Measurements from ENCODE around the gene CDK8.
"Not testable (repeated sequence)": the region's sequence is repeated elsewhere in the genome, so short reads cannot be mapped to it uniquely, and the experiment has no call there.

Gene CDK8

GRCh38 chr13:26253787-26254582, at the start of gene CDK8:
TSS of gene CDK8 (plus strand) at chr13:26254129. CDS start at chr13:26254642, 513 bp downstream.
- peak; percentile 89 for DNase-seq

GRCh38 chr13:26208287-26208686, 45.6 kb upstream of the CDK8 start:
- DNase-seq: no peak

- no peak for DNase-seq
These were observed 40.6 kb upstream of the CDK8 start for GRCh38 chr13:26213345-26213744.

- no peak for DNase-seq
These were observed 39.9 kb upstream of the CDK8 start for GRCh38 chr13:26213982-26214381.

GRCh38 chr13:26216042-26216441, 37.9 kb upstream of the CDK8 start:
- DNase-seq: no peak

- DNase-seq: no peak
These were observed 34.2 kb upstream of the CDK8 start for GRCh38 chr13:26219726-26220125.

GRCh38 chr13:26220575-26220974, 33.4 kb upstream of the CDK8 start:
- no peak for DNase-seq

- DNase-seq: no peak
These were observed 32.6 kb upstream of the CDK8 start for GRCh38 chr13:26221399-26221720.

- peak; percentile 86 for DNase-seq
These were observed 32.0 kb upstream of the CDK8 start, which contains the start of gene RNF6 for GRCh38 chr13:26221721-26222519. TSS of gene RNF6 (minus strand) at chr13:26222314. CDS start at chr13:26219649, 2,665 bp downstream.

GRCh38 chr13:26222520-26223046, 31.3 kb upstream of the CDK8 start:
- DNase-seq: no peak

GRCh38 chr13:26225896-26226617, 27.9 kb upstream of the CDK8 start:
- no peak for DNase-seq

GRCh38 chr13:26227166-26227971, 26.6 kb upstream of the CDK8 start:
- no peak for DNase-seq

- DNase-seq: no peak
These were observed 25.8 kb upstream of the CDK8 start for GRCh38 chr13:26228096-26228495.

- DNase-seq: no peak
These were observed 24.8 kb upstream of the CDK8 start for GRCh38 chr13:26229080-26229615.

GRCh38 chr13:26230703-26231102, 23.2 kb upstream of the CDK8 start:
- no peak for DNase-seq

- no peak for DNase-seq
These were observed 17.6 kb upstream of the CDK8 start for GRCh38 chr13:26236296-26236695.

- DNase-seq: no peak
These were observed 7.8 kb upstream of the CDK8 start for GRCh38 chr13:26246154-26246553.

- DNase-seq: no peak
These were observed 6.9 kb upstream of the CDK8 start for GRCh38 chr13:26247011-26247410.

GRCh38 chr13:26247608-26248007, 6.3 kb upstream of the CDK8 start:
- DNase-seq: no peak

GRCh38 chr13:26249551-26249950, 4.4 kb upstream of the CDK8 start:
- DNase-seq: no peak

- not testable (repeated sequence) for DNase-seq
These were observed 1.9 kb upstream of the CDK8 start for GRCh38 chr13:26252006-26252405.

- DNase-seq: no peak
These were observed 605 bp upstream of the CDK8 start for GRCh38 chr13:26253262-26253786.
